ENCODE results near the gene ING3. TPM values are rescaled to one million over a fixed set of nuclear protein-coding genes. Genes with fewer than 3 reads are reported as not detected.

Gene ING3
- total RNA-seq, 1 donor from 2014 or later: 20.2 TPM

GRCh38 chr7:121020249-121020988, 69.8 kb downstream of the ING3 start:
- Mint-ChIP-seq H3K36me3 (ENCODE audit: unreplicated experiment) (no peaks in the 10 kb centered on the region), H3K4me3 (ENCODE audit: unreplicated experiment) (no peak overlapping the region), H3K27ac (ENCODE audit: unreplicated experiment) (peak overlapping the region; percentile 48), H3K27me3 (ENCODE audit: unreplicated experiment) (no peaks in the 10 kb centered on the region), H3K9me3 (ENCODE audit: unreplicated experiment) (no peaks in the 10 kb centered on the region), H3K4me1 (ENCODE audit: unreplicated experiment) (peaks cover 74% of the 10 kb centered on the region)
- no peak for DNase-seq (ENCODE audit: extremely low spot score, unreplicated experiment)
- no peak for TF ChIP-seq CTCF (IDR thresholded peaks at IDR 0.05)

DNA sequence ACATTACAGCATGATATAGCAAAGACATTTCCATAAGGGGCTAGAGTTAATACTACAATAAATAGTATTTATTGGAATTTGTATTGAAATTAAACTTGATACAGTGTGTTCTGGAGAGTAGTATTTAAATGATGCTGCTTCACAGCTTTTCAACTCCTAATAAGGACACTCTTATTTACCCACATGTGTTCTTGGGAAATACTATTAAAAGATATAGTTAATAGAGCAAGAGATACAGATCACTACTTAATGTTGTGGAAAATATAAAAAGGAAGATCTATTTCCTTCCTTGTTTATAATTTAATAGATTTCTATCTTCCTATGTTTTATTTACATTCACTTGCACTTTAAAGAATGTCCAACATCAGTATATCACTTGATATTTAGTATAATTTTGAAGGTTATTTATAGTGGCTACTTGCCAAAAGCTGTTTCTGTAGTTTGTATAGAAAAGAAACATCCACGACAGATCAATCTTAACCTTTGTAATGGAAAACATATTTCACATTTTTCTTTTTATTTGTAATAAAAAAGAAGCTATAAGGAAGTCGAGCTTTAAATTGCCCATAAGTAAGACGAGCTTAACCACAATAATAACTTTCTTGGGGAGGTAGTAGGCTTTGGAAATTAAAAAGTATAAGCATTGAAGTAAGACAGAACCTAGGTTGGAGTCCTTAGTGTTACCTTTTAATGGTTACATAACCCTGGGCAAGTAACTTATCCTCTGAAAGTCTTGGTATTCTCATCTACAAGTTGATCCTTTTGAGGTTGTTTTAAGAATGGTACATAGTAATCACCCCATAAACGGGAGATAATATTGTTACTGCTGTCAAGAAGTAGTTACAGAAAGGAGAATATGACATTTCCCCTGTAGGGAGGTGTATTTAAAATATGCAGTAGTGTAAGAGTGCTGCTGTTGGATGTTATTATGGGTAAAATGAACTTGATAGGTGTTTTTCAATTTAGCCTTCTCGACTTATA, 70.7 kb downstream of the ING3 start:
- peaks cover 76% of the 10 kb centered on the region for H3K4me1 Mint-ChIP-seq (ENCODE audit: unreplicated experiment)
- H3K27me3 Mint-ChIP-seq (ENCODE audit: unreplicated experiment): no peaks in the 10 kb centered on the region
- no peaks in the 10 kb centered on the region for H3K36me3 Mint-ChIP-seq (ENCODE audit: unreplicated experiment)
- no peak overlapping the region for H3K4me3 Mint-ChIP-seq (ENCODE audit: unreplicated experiment)
- DNase-seq (ENCODE audit: extremely low spot score, unreplicated experiment): no peak
- H3K27ac Mint-ChIP-seq (ENCODE audit: unreplicated experiment): peak overlapping the region; percentile 48
- no peaks in the 10 kb centered on the region for H3K9me3 Mint-ChIP-seq (ENCODE audit: unreplicated experiment)
- no peak for TF ChIP-seq CTCF (IDR thresholded peaks at IDR 0.05)

DNA sequence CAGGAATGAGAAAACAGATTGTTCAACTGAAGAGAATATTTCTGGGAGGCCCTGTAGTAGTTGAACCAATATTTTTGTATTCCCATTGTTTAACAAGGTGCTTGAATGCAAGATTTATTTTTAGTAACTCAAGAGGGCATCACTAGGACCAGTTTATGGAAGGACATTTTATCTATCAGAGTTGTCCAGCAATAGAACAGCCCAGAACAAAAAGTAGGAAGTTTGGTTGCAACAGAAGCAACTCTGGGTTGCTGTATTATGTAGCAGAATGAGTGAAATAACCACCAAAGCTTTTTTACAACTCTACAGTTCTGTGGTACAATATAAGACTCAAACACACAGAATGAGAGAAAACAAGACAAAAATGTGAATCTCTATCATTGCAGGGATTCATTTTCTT, 72.6 kb downstream of the ING3 start:
- TF ChIP-seq CTCF (IDR thresholded peaks at IDR 0.05): no peak
- H3K4me1 Mint-ChIP-seq (ENCODE audit: unreplicated experiment): peaks cover 62% of the 10 kb centered on the region

GRCh38 chr7:121023683-121024511, 73.3 kb downstream of the ING3 start:
- Mint-ChIP-seq H3K4me1 (ENCODE audit: unreplicated experiment) (peaks cover 56% of the 10 kb centered on the region), H3K36me3 (ENCODE audit: unreplicated experiment) (no peaks in the 10 kb centered on the region), H3K27ac (ENCODE audit: unreplicated experiment) (peak overlapping the region; percentile 70), H3K4me3 (ENCODE audit: unreplicated experiment) (peak overlapping the region; percentile 34), H3K27me3 (ENCODE audit: unreplicated experiment) (no peaks in the 10 kb centered on the region), H3K9me3 (ENCODE audit: unreplicated experiment) (no peaks in the 10 kb centered on the region)
- TF ChIP-seq CTCF (IDR thresholded peaks at IDR 0.05): no peak
- no peak for DNase-seq (ENCODE audit: extremely low spot score, unreplicated experiment)

More for the DNA sequence above, 72.6 kb downstream of the ING3 start:
- Mint-ChIP-seq H3K9me3 (ENCODE audit: unreplicated experiment) (no peaks in the 10 kb centered on the region), H3K4me3 (ENCODE audit: unreplicated experiment) (peak overlapping the region; percentile 34), H3K27ac (ENCODE audit: unreplicated experiment) (peak overlapping the region; percentile 70), H3K36me3 (ENCODE audit: unreplicated experiment) (no peaks in the 10 kb centered on the region), H3K27me3 (ENCODE audit: unreplicated experiment) (no peaks in the 10 kb centered on the region)
- DNase-seq (ENCODE audit: extremely low spot score, unreplicated experiment): no peak
